Brain microvascular endothelial cell (primary cell): ENCODE results near the gene KRTAP2-3.
"Not testable (repeated sequence)": the region's sequence is repeated elsewhere in the genome, so short reads cannot be mapped to it uniquely, and the experiment has no call there.

Experiments
- DNase-seq: peaks from one replicate; pipeline ENCODE4 v3.0.0-alpha.2; 2020
- H3K27ac ChIP-seq: fragments of 250-450 bp; sonication (Bioruptor Pico); 2 replicates; pipeline ENCODE4 v1.5.1; 2020; ENCODE audit warnings: mild to moderate bottlenecking, moderate library complexity
- H3K27me3 ChIP-seq: fragments of 250-450 bp; sonication (Bioruptor Pico); replicated peaks from 2 replicates; pipeline ENCODE4 v1.5.1; 2020; ENCODE audit warnings: mild to moderate bottlenecking
- H3K36me3 ChIP-seq: fragments of 250-450 bp; sonication (Bioruptor Pico); replicated peaks from 2 replicates; pipeline ENCODE4 v1.5.1; 2020; ENCODE audit warnings: mild to moderate bottlenecking
- H3K4me3 ChIP-seq: 2 replicates; pipeline ENCODE4 v1.5.1; 2011; ENCODE audit warnings: low read depth, mild to moderate bottlenecking, control low read depth, low read length, moderate library complexity
- CTCF ChIP-seq: IDR thresholded peaks from 2 replicates; pipeline ENCODE4 v1.5.1; 2011; ENCODE audit warnings: low read depth, mild to moderate bottlenecking, moderate library complexity, low read length, control low read depth, inconsistent platforms; ENCODE audit errors: missing control alignments
- in situ Hi-C: cut with HindIII; loops from 2 replicates; pipeline ENCODE4 v1.10.0; 2017; ENCODE audit warnings: low sequenced_read_pairs, low pct_ligation_motif_present

Gene KRTAP2-3

GRCh38 chr17:41065829-41066624 is 6.1 kb upstream of the KRTAP2-3 start, which contains the start of gene KRTAP2-4:
Gene KRTAP2-4, minus strand, starts transcription at chr17:41065879. Its CDS starts 34 bp downstream, at chr17:41065845.
- Histone ChIP-seq H3K4me3 (no peak within 1 kb of the TSS), H3K27me3 (no peaks in the 10 kb centered on the region), H3K36me3 (no peaks in the 10 kb centered on the region), H3K27ac (peak within 1 kb of the TSS; percentile 57)
- peak; percentile 94 for DNase-seq
- no peak for TF ChIP-seq CTCF
- in situ Hi-C loops, result no loop called here

GRCh38 chr17:41065016-41065689 is 5.2 kb upstream of the KRTAP2-3 start:
- H3K36me3 ChIP-seq, H3K27me3 ChIP-seq, in situ Hi-C loops, H3K27ac ChIP-seq, H3K4me3 ChIP-seq, DNase-seq: not testable (repeated sequence)

GRCh38 chr17:41064301-41064700 is 4.4 kb upstream of the KRTAP2-3 start:
- Histone ChIP-seq H3K27me3 (no peaks in the 10 kb centered on the region), H3K27ac (no peak overlapping the region), H3K36me3 (no peaks in the 10 kb centered on the region), H3K4me3 (no peak overlapping the region)
- in situ Hi-C loops, result no loop called here
- no peak for DNase-seq
- no peak for TF ChIP-seq CTCF

- TF ChIP-seq CTCF, result no peak
- no peak overlapping the region for H3K4me3 ChIP-seq
- DNase-seq, result no peak
- H3K36me3 ChIP-seq, result no peaks in the 10 kb centered on the region
- in situ Hi-C loops, result no loop called here
- no peak overlapping the region for H3K27ac ChIP-seq
- no peaks in the 10 kb centered on the region for H3K27me3 ChIP-seq
Measured at GRCh38 chr17:41063449-41063848, 3.5 kb upstream of the KRTAP2-3 start.

- DNase-seq, result peak; percentile 75
- Histone ChIP-seq H3K36me3 (no peaks in the 10 kb centered on the region), H3K27me3 (no peaks in the 10 kb centered on the region), H3K4me3 (no peak overlapping the region), H3K27ac (peak overlapping the region; percentile 89)
- in situ Hi-C loops, result no loop called here
- no peak for TF ChIP-seq CTCF
Measured at GRCh38 chr17:41061964-41062363, 2.0 kb upstream of the KRTAP2-3 start.

GRCh38 chr17:41059276-41060051 is 450 bp downstream of the KRTAP2-3 start:
- H3K4me3 ChIP-seq, H3K27me3 ChIP-seq, H3K36me3 ChIP-seq, in situ Hi-C loops: not testable (repeated sequence)
- H3K27ac ChIP-seq, result peak overlapping the region; percentile 89
- peak; percentile 51 for DNase-seq
